MCF 10A (cell line): Measurements from ENCODE around the gene PTGR2. TPM values are rescaled to one million over a fixed set of nuclear protein-coding genes. Genes with fewer than 3 reads are reported as not detected.
"Not testable (repeated sequence)": the region's sequence is repeated elsewhere in the genome, so short reads cannot be mapped to it uniquely, and the experiment has no call there.

ENCODE experiments used
- BruUV-seq: library from RNA; stranded (reverse); fragments of 400-500 nt; replicated peaks from 2 replicates; lab custom pipeline; 2021; lab: Mats Ljungman, UMichigan
- CTCF ChIA-PET: fragments of 300-600 bp; sonication (Branson Sonifier 250); formaldehyde crosslinking; extraction: SDS; loops from one replicate; lab custom pipeline; 2021; ENCODE audit warnings: antibody characterized with exemption, inconsistent platforms; lab: Yijun Ruan, JAX
- POLR2A ChIA-PET: fragments of 300-600, 350-650 bp; sonication (Branson Sonifier 250); formaldehyde crosslinking; extraction: SDS; loops from one replicate; lab custom pipeline; 2020; ENCODE audit warnings: antibody characterized with exemption, inconsistent platforms; lab: Yijun Ruan, JAX
- DNase-seq: peaks from one replicate; pipeline ENCODE4 v3.0.0-alpha.2; 2018; ENCODE audit not compliant: unreplicated experiment
- H3K27ac Mint-ChIP-seq: one replicate; pipeline ENCODE4 v1.8.0; 2022; ENCODE audit warnings: mild to moderate bottlenecking, low read depth, mixed read lengths; ENCODE audit not compliant: unreplicated experiment
- H3K27me3 Mint-ChIP-seq: one replicate; pipeline ENCODE4 v1.8.0; 2022; ENCODE audit warnings: mixed read lengths; ENCODE audit not compliant: insufficient read depth, unreplicated experiment
- H3K36me3 Mint-ChIP-seq: one replicate; pipeline ENCODE4 v1.8.0; 2022; ENCODE audit warnings: mild to moderate bottlenecking, moderate library complexity, mixed read lengths; ENCODE audit not compliant: insufficient read depth, unreplicated experiment
- H3K4me1 Mint-ChIP-seq: one replicate; pipeline ENCODE4 v1.8.0; 2022; ENCODE audit warnings: mixed read lengths; ENCODE audit not compliant: insufficient read depth, unreplicated experiment
- H3K4me3 Mint-ChIP-seq: one replicate; pipeline ENCODE4 v1.8.0; 2022; ENCODE audit warnings: mild to moderate bottlenecking, moderate library complexity, mixed read lengths; ENCODE audit not compliant: unreplicated experiment
- H3K9me3 Mint-ChIP-seq: one replicate; pipeline ENCODE4 v1.8.0; 2022; ENCODE audit warnings: mixed read lengths; ENCODE audit not compliant: unreplicated experiment
- CTCF ChIP-seq: fragments of 200-600 bp; IDR thresholded peaks from one replicate; pipeline ENCODE4 v1.8.0; 2022; ENCODE audit warnings: antibody characterized with exemption, mild to moderate bottlenecking; ENCODE audit not compliant: unreplicated experiment
- intact Hi-C: fragments of 100-400 bp; cut with micrococcal nuclease; formaldehyde crosslinking; loops from 2 replicates; pipeline ENCODE4 v1.14.1; 2022
- total RNA-seq: library from RNA; stranded (reverse); gene quantifications from 2 replicates; pipeline ENCODE4 v1.2.3, GENCODE V29; 2022

The PTGR2 gene
- total RNA-seq, 1 experiment from 2014 or later = 9.2 TPM

- CTCF ChIA-PET = interaction anchor here (0.8 kb wide), 1 partner anchor 170 kb away, joined by 8 read pairs; no protein-coding TSS in a partner anchor
- H3K4me1 Mint-ChIP-seq = no peaks in the 10 kb centered on the region
- intact Hi-C loops = no loop called here
- H3K9me3 Mint-ChIP-seq = no peaks in the 10 kb centered on the region
- peaks cover 37% of the 10 kb centered on the region for H3K36me3 Mint-ChIP-seq
- no peaks in the 10 kb centered on the region for H3K27me3 Mint-ChIP-seq
- POLR2A ChIA-PET = interaction anchor here (1.0 to 1.2 kb wide), 3 partner anchors 10 to 20 kb away, joined by 3 read pairs; partner anchors contain the start of gene PTGR2
- TF ChIP-seq CTCF = no peak
- no TSS peak for BruUV-seq
- H3K4me3 Mint-ChIP-seq = no peak overlapping the region
- no peak for DNase-seq
- no peak overlapping the region for H3K27ac Mint-ChIP-seq
Measured at GRCh38 chr14:73861073-73861472, 9.4 kb downstream of the PTGR2 start.

- H3K27me3 Mint-ChIP-seq = no peaks in the 10 kb centered on the region
- no peaks in the 10 kb centered on the region for H3K4me1 Mint-ChIP-seq
- no TSS peak for BruUV-seq
- intact Hi-C loops = no loop called here
- no peak for TF ChIP-seq CTCF
- H3K36me3 Mint-ChIP-seq = peaks cover 41% of the 10 kb centered on the region
- no peak overlapping the region for H3K27ac Mint-ChIP-seq
- no peak overlapping the region for H3K4me3 Mint-ChIP-seq
- no peaks in the 10 kb centered on the region for H3K9me3 Mint-ChIP-seq
- CTCF ChIA-PET = no interaction called here
- POLR2A ChIA-PET = interaction anchor here (1.4 kb wide), 1 partner anchor 11 kb away, joined by 3 read pairs; the partner anchor contains the start of gene PTGR2
- no peak for DNase-seq
Measured at GRCh38 chr14:73862480-73862879, 10.8 kb downstream of the PTGR2 start.

- no peaks in the 10 kb centered on the region for H3K4me1 Mint-ChIP-seq
- CTCF ChIA-PET = no interaction called here
- no peak overlapping the region for H3K27ac Mint-ChIP-seq
- peaks cover 48% of the 10 kb centered on the region for H3K36me3 Mint-ChIP-seq
- no peak overlapping the region for H3K4me3 Mint-ChIP-seq
- BruUV-seq = no TSS peak
- DNase-seq = no peak
- POLR2A ChIA-PET = interaction anchor here (1.4 kb wide), 1 partner anchor 12 kb away, joined by 3 read pairs; the partner anchor contains the start of gene PTGR2
- no peaks in the 10 kb centered on the region for H3K27me3 Mint-ChIP-seq
- TF ChIP-seq CTCF = no peak
- no peaks in the 10 kb centered on the region for H3K9me3 Mint-ChIP-seq
- intact Hi-C loops = no loop called here
Measured at GRCh38 chr14:73863209-73863608, 11.6 kb downstream of the PTGR2 start.

GRCh38 chr14:73865534-73866113, 14.0 kb downstream of the PTGR2 start:
- DNase-seq = no peak
- TF ChIP-seq CTCF = no peak
- H3K9me3 Mint-ChIP-seq = no peaks in the 10 kb centered on the region
- no peaks in the 10 kb centered on the region for H3K27me3 Mint-ChIP-seq
- BruUV-seq = no TSS peak
- H3K36me3 Mint-ChIP-seq = peaks cover 71% of the 10 kb centered on the region
- ChIA-PET POLR2A (interaction anchor here (0.6 to 1.2 kb wide), 2 partner anchors 18 to 110 kb away, joined by 3 to 4 read pairs; no protein-coding TSS in a partner anchor), CTCF (interaction anchor here (0.5 kb wide), 1 partner anchor 89 kb away, joined by 3 read pairs; no protein-coding TSS in a partner anchor)
- no peak overlapping the region for H3K27ac Mint-ChIP-seq
- intact Hi-C loops = no loop called here
- H3K4me1 Mint-ChIP-seq = no peaks in the 10 kb centered on the region
- no peak overlapping the region for H3K4me3 Mint-ChIP-seq

GRCh38 chr14:73869754-73870153, 18.1 kb downstream of the PTGR2 start:
- ChIA-PET POLR2A (interaction anchor here (0.7 to 0.8 kb wide), 2 partner anchors 10 to 16 kb away, joined by 3 read pairs; no protein-coding TSS in a partner anchor), CTCF (interaction anchor here (0.6 to 0.7 kb wide), 3 partner anchors 171 to 573 kb away, joined by 3 to 9 read pairs (median 3); no protein-coding TSS in a partner anchor)
- H3K27me3 Mint-ChIP-seq, H3K4me1 Mint-ChIP-seq, DNase-seq, intact Hi-C loops, H3K9me3 Mint-ChIP-seq, BruUV-seq, H3K4me3 Mint-ChIP-seq, H3K27ac Mint-ChIP-seq: not testable (repeated sequence)
- H3K36me3 Mint-ChIP-seq = peaks cover 60% of the 10 kb centered on the region
